H1 (cell line): ENCODE measurements around the gene PLXNA4. TPM values are rescaled to one million over a fixed set of nuclear protein-coding genes. Genes with fewer than 3 reads are reported as not detected.

Experiments used
- CTCF ChIA-PET: fragments of 300-600 bp; sonication (Branson Sonifier 250); formaldehyde crosslinking; loops from one replicate; lab custom pipeline; 2021; ENCODE audit not compliant: partially characterized antibody; lab: Charles Lee
- POLR2A ChIA-PET: fragments of 300-600 bp; sonication (Branson Sonifier 250); formaldehyde crosslinking; loops from one replicate; lab custom pipeline; 2021; ENCODE audit warnings: inconsistent platforms; ENCODE audit not compliant: partially characterized antibody; lab: Charles Lee
- DNase-seq, 2 experiments: peaks; one replicate each; pipeline versions ENCODE4 v3.0.0 to v3.0.0-alpha.2; 2010 to 2022; ENCODE audit warnings: low spot score in 2 of 2, low read depth in 1 of 2, mixed read lengths in 1 of 2
- FAIRE-seq: peaks from 2 replicates; lab custom pipeline; 2011; peaks lifted over from hg19 to GRCh38; lab: Jason Lieb, UNC
- H2AFZ ChIP-seq: 2 replicates; pipeline ENCODE4 v1.8.1; 2012; ENCODE audit warnings: low read length, inconsistent platforms
- H2AK5ac ChIP-seq: 2 replicates; pipeline ENCODE4 v1.6.1; 2013; ENCODE audit warnings: low read depth, low read length
- H2BK120ac ChIP-seq: replicated peaks from 2 replicates; pipeline ENCODE3; 2013; ENCODE audit warnings: low read depth, low read length, inconsistent platforms
- H2BK12ac ChIP-seq: 2 replicates; pipeline ENCODE4 v1.6.1; 2013; ENCODE audit warnings: low read depth, low read length
- H2BK15ac ChIP-seq: 2 replicates; pipeline ENCODE4 v1.6.1; 2013; ENCODE audit warnings: low read length
- H2BK20ac ChIP-seq: 2 replicates; pipeline ENCODE4 v1.6.1; 2013; ENCODE audit warnings: low read length
- H2BK5ac ChIP-seq: 2 replicates; pipeline ENCODE4 v1.6.1; 2013; ENCODE audit warnings: low read depth, low read length
- H3K14ac ChIP-seq: 2 replicates; pipeline ENCODE4 v1.6.1; 2013; ENCODE audit warnings: inconsistent platforms; ENCODE audit not compliant: insufficient read length
- H3K18ac ChIP-seq: 2 replicates; pipeline ENCODE4 v1.6.1; 2013; ENCODE audit warnings: low read length; ENCODE audit errors: extremely low read depth
- H3K23ac ChIP-seq: 2 replicates; pipeline ENCODE4 v1.6.1; 2013; ENCODE audit warnings: inconsistent platforms; ENCODE audit not compliant: insufficient read length
- H3K23me2 ChIP-seq: 2 replicates; pipeline ENCODE4 v1.6.1; 2013; ENCODE audit warnings: low read depth, low read length
- H3K27ac ChIP-seq: 2 replicates; pipeline ENCODE4 v1.6.1; 2011; ENCODE audit warnings: low read depth, low read length, inconsistent platforms
- H3K27me3 ChIP-seq, 4 experiments: replicated peaks in 1 of 4; 1 replicate in 1 of 4; 2 replicates in 3 of 4; pipeline versions ENCODE4 v1.6.1 to v1.8.1; 2011 to 2013; ENCODE audit warnings: low read length in 3 of 4, mild to moderate bottlenecking in 3 of 4, inconsistent platforms in 2 of 4, mixed read lengths in 2 of 4, moderate library complexity in 1 of 4; ENCODE audit not compliant: control insufficient read depth in 3 of 4, insufficient read depth in 3 of 4; ENCODE audit errors: extremely low read depth in 1 of 4
- H3K36me3 ChIP-seq, 4 experiments: 2 replicates each; pipeline versions ENCODE4 v1.6.1 to v1.8.1; 2011 to 2013; ENCODE audit warnings: mild to moderate bottlenecking in 4 of 4, low read length in 3 of 4, moderate library complexity in 2 of 4, control low read depth in 1 of 4, inconsistent platforms in 1 of 4; ENCODE audit not compliant: insufficient read depth in 4 of 4, control insufficient read depth in 2 of 4
- H3K4ac ChIP-seq: replicated peaks from 2 replicates; pipeline ENCODE3; 2013; ENCODE audit warnings: low read length, low read depth, mixed read lengths, inconsistent platforms; ENCODE audit not compliant: insufficient read length
- H3K4me1 ChIP-seq, 4 experiments: replicated peaks in 1 of 4; 1 replicate in 1 of 4; 2 replicates in 3 of 4; pipeline versions ENCODE4 v1.6.1 to v1.8.1; 2011 to 2013; ENCODE audit warnings: low read length in 3 of 4, inconsistent platforms in 2 of 4, mixed read lengths in 1 of 4; ENCODE audit not compliant: insufficient read depth in 4 of 4, control insufficient read depth in 3 of 4
- H3K4me2 ChIP-seq, 2 experiments: 2 replicates each; pipeline versions ENCODE4 v1.6.1 to v1.8.1; 2011 to 2013; ENCODE audit warnings: low read depth in 2 of 2, low read length in 2 of 2, control low read depth in 1 of 2, inconsistent platforms in 1 of 2, mild to moderate bottlenecking in 1 of 2; ENCODE audit not compliant: insufficient read depth in 1 of 2
- H3K4me3 ChIP-seq, 4 experiments: fragments of 200-600, 300-600 bp in 1 of 4; sonication (generic), shearing (Covaris generic), sonication (Bioruptor Twin) in 1 of 4; 2 replicates each; pipeline versions ENCODE4 v1.5.1 to v1.8.1; 2011 to 2016; ENCODE audit warnings: low read length in 4 of 4, low read depth in 3 of 4, control low read depth in 2 of 4, inconsistent platforms in 2 of 4, mild to moderate bottlenecking in 2 of 4, mixed read lengths in 1 of 4, moderate library complexity in 1 of 4; ENCODE audit not compliant: insufficient read depth in 2 of 4; ENCODE audit errors: extremely low read depth in 1 of 4
- H3K56ac ChIP-seq: replicated peaks from 2 replicates; pipeline ENCODE3; 2013; ENCODE audit warnings: low read depth, mild to moderate bottlenecking, mixed read lengths, low read length, inconsistent platforms; ENCODE audit not compliant: insufficient read length
- H3K79me1 ChIP-seq: 2 replicates; pipeline ENCODE4 v1.6.1; 2013; ENCODE audit warnings: low read depth, low read length, control low read depth
- H3K79me2 ChIP-seq, 2 experiments: 2 replicates each; pipeline versions ENCODE4 v1.6.1 to v1.8.1; 2012 to 2013; ENCODE audit warnings: low read length in 2 of 2, mild to moderate bottlenecking in 2 of 2, inconsistent platforms in 1 of 2; ENCODE audit not compliant: insufficient read depth in 2 of 2, control insufficient read depth in 1 of 2
- H3K9ac ChIP-seq, 4 experiments: replicated peaks in 1 of 4; 1 replicate in 1 of 4; 2 replicates in 3 of 4; pipeline versions ENCODE4 v1.6.1 to v1.8.1; 2011 to 2013; ENCODE audit warnings: low read depth in 3 of 4, low read length in 3 of 4, control low read depth in 2 of 4, mild to moderate bottlenecking in 2 of 4, moderate library complexity in 2 of 4, inconsistent platforms in 1 of 4; ENCODE audit errors: extremely low read depth in 1 of 4
- H3K9me3 ChIP-seq, 2 experiments: 2 replicates each; pipeline versions ENCODE4 v1.6.1 to v1.8.1; 2012 to 2013; ENCODE audit warnings: mild to moderate bottlenecking in 2 of 2, moderate library complexity in 2 of 2, control low read depth in 1 of 2, inconsistent platforms in 1 of 2, low read depth in 1 of 2, low read length in 1 of 2, mixed read lengths in 1 of 2; ENCODE audit not compliant: insufficient read depth in 2 of 2
- H4K20me1 ChIP-seq, 2 experiments: replicated peaks in 1 of 2; 2 replicates each; pipeline versions ENCODE3 to v1.8.1; 2011 to 2013; ENCODE audit warnings: inconsistent platforms in 2 of 2, low read length in 2 of 2, mild to moderate bottlenecking in 1 of 2; ENCODE audit not compliant: insufficient read depth in 2 of 2, control insufficient read depth in 1 of 2
- H4K5ac ChIP-seq: 2 replicates; pipeline ENCODE4 v1.6.1; 2013; ENCODE audit warnings: low read length, low read depth, mixed read lengths, inconsistent platforms; ENCODE audit not compliant: insufficient read length
- H4K8ac ChIP-seq: 2 replicates; pipeline ENCODE4 v1.8.0; 2013; ENCODE audit warnings: mild to moderate bottlenecking, moderate library complexity, low read length, inconsistent platforms; ENCODE audit not compliant: insufficient read depth; ENCODE audit errors: extremely low read depth
- H4K91ac ChIP-seq: replicated peaks from 2 replicates; pipeline ENCODE3; 2013; ENCODE audit warnings: low read length, mixed read lengths, inconsistent platforms; ENCODE audit not compliant: insufficient read length
- CBX8 ChIP-seq: fragments of 300-800, 300-1000 bp; sonication (generic); IDR thresholded peaks from 2 replicates; pipeline ENCODE4 v1.7.1; 2016; ENCODE audit warnings: low read depth, low read length, borderline replicate concordance
- RFX5 ChIP-seq: IDR thresholded peaks from 2 replicates; pipeline ENCODE4 v1.6.1; 2011; ENCODE audit warnings: low read depth, low read length, improper control_type of control experiment, borderline replicate concordance
- SIX5 ChIP-seq: IDR thresholded peaks from 2 replicates; pipeline ENCODE4 v1.6.1; 2011; ENCODE audit warnings: mild to moderate bottlenecking, low read depth, low read length
- TCF12 ChIP-seq: IDR thresholded peaks from 2 replicates; pipeline ENCODE4 v1.6.1; 2011; ENCODE audit warnings: low read depth, mild to moderate bottlenecking, low read length
- WGBS, 2 experiments: shearing (Covaris generic) in 1 of 2; methylation state at CpG; one replicate each; pipeline versions ENCODE4 v1.1.6 to v1.1.7; 2013 to 2015; ENCODE audit warnings: low lambda C conversion rate in 2 of 2, mixed read lengths in 2 of 2, inconsistent platforms in 1 of 2, low coverage in 1 of 2, missing lambda C conversion rate in 1 of 2; ENCODE audit not compliant: insufficient replicate concordance in 2 of 2, insufficient coverage in 1 of 2, insufficient read length in 1 of 2; ENCODE audit errors: extremely low coverage in 1 of 2, missing lambda C conversion rate in 1 of 2; 5-methylcytosine and 5-hydroxymethylcytosine counted together
- polyA plus RNA-seq, 7 experiments: library from polyadenylated mRNA; depleted of rRNA in 3 of 7; stranded (reverse) in 5 of 7; unstranded in 2 of 7; fragments of >200 nt in 5 of 7; fragments of 200-250 nt in 2 of 7; gene quantifications; 1 replicate in 5 of 7; 2 replicates in 1 of 7; 4 replicates in 1 of 7; pipeline versions ENCODE4 v1.2.1 to v1.2.3, GENCODE V29; 2011 to 2013; ENCODE audit warnings: missing spikeins in 2 of 7, mixed read lengths in 2 of 7
- total RNA-seq: library from RNA; stranded (reverse); fragmentation: NEBNext Ultra II Directional; extraction: Animal tissue kit (Norgen Biotek cat#: 25700); gene quantifications from 2 replicates; pipeline ENCODE4 v1.2.1, GENCODE V29; 2021

The PLXNA4 gene
- total and polyA plus RNA-seq, 2 of the 8 experiments (the other 6 are each of a cell fraction or from before 2014, with no cell fraction given), result 0.76 to 0.79 TPM

GRCh38 chr7:132140341-132140740 is 435.9 kb downstream of the PLXNA4 start:
- H2BK12ac ChIP-seq, result no peak overlapping the region
- no peak overlapping the region for H4K91ac ChIP-seq
- H2AFZ ChIP-seq, result no peak overlapping the region
- WGBS, 2 experiments, result 88% methylated on average over 5 of the region's 5 CpGs; no CpG with 5 or more reads in 1 of the 2 experiments
- CTCF ChIA-PET, result interaction anchor here (0.9 to 1.9 kb wide), 5 partner anchors 15 to 100 kb away, joined by 3 to 7 read pairs (median 3); no protein-coding TSS in a partner anchor
- no peak overlapping the region for H3K4me2 ChIP-seq
- no peaks in the 10 kb centered on the region for H3K79me1 ChIP-seq
- H3K4ac ChIP-seq, result no peak overlapping the region
- no peaks in the 10 kb centered on the region for H3K9me3 ChIP-seq
- TF ChIP-seq CBX8 (no peak), SIX5 (no peak), TCF12 (no peak), RFX5 (no peak)
- no peaks in the 10 kb centered on the region for H3K79me2 ChIP-seq
- H3K27ac ChIP-seq, result no peak overlapping the region
- H3K36me3 ChIP-seq, result no peaks in the 10 kb centered on the region
- FAIRE-seq, result no peak
- POLR2A ChIA-PET, result no interaction called here
- H2BK120ac ChIP-seq, result no peak overlapping the region
- no peak overlapping the region for H3K4me3 ChIP-seq
- no peak overlapping the region for H2BK20ac ChIP-seq
- H3K14ac ChIP-seq, result no peak overlapping the region
- no peaks in the 10 kb centered on the region for H3K23me2 ChIP-seq
- H2AK5ac ChIP-seq, result no peak overlapping the region
- no peak overlapping the region for H4K5ac ChIP-seq
- H3K4me1 ChIP-seq, result peaks cover 1 to 11% (median 6%) of the 10 kb centered on the region in 4 experiments; a peak in 5 of 7 replicates
- H4K20me1 ChIP-seq, result no peaks in the 10 kb centered on the region
- H2BK15ac ChIP-seq, result no peak overlapping the region
- H2BK5ac ChIP-seq, result no peak overlapping the region
- no peak overlapping the region for H3K56ac ChIP-seq
- no peak overlapping the region for H3K18ac ChIP-seq
- H3K27me3 ChIP-seq, result no peaks in the 10 kb centered on the region
- no peak overlapping the region for H4K8ac ChIP-seq
- no peak overlapping the region for H3K23ac ChIP-seq
- no peak overlapping the region for H3K9ac ChIP-seq
- DNase-seq, result no peak
